ENCODE results near the gene RNASE2. TPM values are rescaled to one million over a fixed set of nuclear protein-coding genes. Genes with fewer than 3 reads are reported as not detected.

The RNASE2 gene
- total RNA-seq, 1 donor: not detected

DNA sequence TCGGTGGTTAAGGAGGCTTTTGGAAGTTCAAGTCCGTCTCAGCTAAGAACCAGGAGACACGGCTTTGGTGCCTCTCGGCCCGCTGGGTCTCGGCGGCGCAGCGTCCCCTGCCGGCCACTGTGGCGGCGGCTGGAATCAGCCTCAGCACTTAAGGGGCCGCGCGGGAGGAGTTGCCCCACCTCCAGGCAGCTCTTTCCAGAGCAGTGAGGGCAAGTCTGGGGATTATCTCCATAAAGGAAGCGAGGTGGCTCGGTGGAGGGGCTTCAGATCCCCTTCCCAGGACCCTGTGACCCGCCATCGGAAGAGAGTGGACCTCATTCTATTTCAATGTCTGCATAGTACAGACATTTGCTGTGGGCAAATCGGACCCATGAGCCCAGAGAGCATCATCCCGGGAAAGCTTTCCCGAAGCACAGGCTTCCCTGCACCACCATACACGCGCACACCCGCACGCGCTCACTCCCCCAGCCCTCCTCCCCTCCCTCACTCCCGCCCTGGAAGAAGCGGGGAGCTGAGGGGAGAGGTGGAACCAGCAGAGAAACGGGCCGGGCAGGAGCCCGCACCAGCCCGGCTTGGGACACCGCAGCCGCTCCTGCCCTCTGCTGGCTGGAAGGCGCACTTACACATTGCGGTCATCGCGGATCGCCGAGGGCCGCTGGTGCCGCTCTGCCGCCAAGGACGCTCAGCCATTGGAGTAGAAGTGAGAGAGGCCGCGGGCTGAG lies 15.9 kb downstream of the RNASE2 start:
- peak; percentile 93 for DNase-seq (ENCODE audit: insufficient read length, low spot score, missing footprints)
- Histone ChIP-seq H3K4me2 (ENCODE audit: insufficient read depth, low read length) (peak overlapping the region; percentile 100), H3K4me1 (ENCODE audit: insufficient read depth, low read length) (peaks cover 13% of the 10 kb centered on the region), H3K27me3 (ENCODE audit: insufficient read depth, low read length) (peaks cover 20% of the 10 kb centered on the region), H3K36me3 (ENCODE audit: insufficient read depth, low read length) (no peaks in the 10 kb centered on the region), H3K9me3 (ENCODE audit: low read depth, low read length) (no peaks in the 10 kb centered on the region), H3K27ac (ENCODE audit: low read depth, low read length) (peak overlapping the region; percentile 39), H2AFZ (ENCODE audit: low read length) (peak overlapping the region; percentile 100), H3K4me3 (ENCODE audit: insufficient read depth, low read length) (peak overlapping the region; percentile 88), H4K20me1 (ENCODE audit: insufficient read depth, low read length) (no peaks in the 10 kb centered on the region), H3K79me2 (ENCODE audit: insufficient read depth, low read length) (no peaks in the 10 kb centered on the region)
- peak; percentile 84 for TF ChIP-seq CTCF (IDR thresholded peaks at IDR 0.05; ENCODE audit: extremely low read depth, low read depth, low read length)

DNA sequence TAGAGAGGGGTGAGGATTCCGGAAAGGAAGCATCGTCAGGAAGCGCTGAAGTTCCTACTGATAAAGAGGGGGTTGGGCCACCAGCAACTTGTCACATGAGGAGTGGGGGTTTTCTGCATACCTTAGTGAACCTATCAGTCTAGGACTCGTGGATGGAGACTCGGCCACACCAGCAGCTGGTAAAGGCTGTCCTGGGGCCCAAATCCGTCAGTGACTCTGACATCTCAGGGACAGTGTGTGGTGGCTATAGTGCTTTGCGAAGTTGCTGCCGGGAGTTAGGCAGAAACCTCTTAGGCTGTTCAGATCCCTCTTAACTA lies 16.4 kb downstream of the RNASE2 start:
- H3K27me3 ChIP-seq (ENCODE audit: insufficient read depth, low read length): peaks cover 18% of the 10 kb centered on the region
- no peak for TF ChIP-seq CTCF (IDR thresholded peaks at IDR 0.05; ENCODE audit: extremely low read depth, low read depth, low read length)
- peak overlapping the region; percentile 88 for H3K4me3 ChIP-seq (ENCODE audit: insufficient read depth, low read length)
- H3K4me2 ChIP-seq (ENCODE audit: insufficient read depth, low read length): peak overlapping the region; percentile 100
- H3K36me3 ChIP-seq (ENCODE audit: insufficient read depth, low read length): no peaks in the 10 kb centered on the region
- H3K9me3 ChIP-seq (ENCODE audit: low read depth, low read length): no peaks in the 10 kb centered on the region
- H3K79me2 ChIP-seq (ENCODE audit: insufficient read depth, low read length): no peaks in the 10 kb centered on the region
- no peaks in the 10 kb centered on the region for H4K20me1 ChIP-seq (ENCODE audit: insufficient read depth, low read length)
- peak overlapping the region; percentile 100 for H2AFZ ChIP-seq (ENCODE audit: low read length)
- peak overlapping the region; percentile 36 for H3K27ac ChIP-seq (ENCODE audit: low read depth, low read length)
- H3K4me1 ChIP-seq (ENCODE audit: insufficient read depth, low read length): peaks cover 13% of the 10 kb centered on the region
- DNase-seq (ENCODE audit: insufficient read length, low spot score, missing footprints): no peak

DNA sequence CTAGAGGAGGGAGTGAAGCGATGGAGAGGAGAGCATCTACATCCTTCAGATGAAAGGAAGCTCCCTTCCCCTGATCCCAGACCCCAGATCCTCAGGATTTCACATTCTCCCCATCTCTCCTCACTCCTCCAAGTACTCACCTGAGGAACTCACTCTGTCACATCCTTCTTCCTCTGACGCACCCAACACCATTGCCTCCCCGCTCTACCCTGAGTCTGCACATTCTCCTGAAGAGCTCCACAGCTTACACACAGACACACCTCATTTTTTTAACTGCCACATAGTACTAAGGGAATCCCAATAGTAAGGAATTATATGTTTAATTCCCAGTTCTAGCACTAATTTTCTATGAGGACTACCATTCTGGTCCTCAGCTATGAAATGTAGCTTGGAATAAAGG lies 18.2 kb downstream of the RNASE2 start:
- TF ChIP-seq CTCF (IDR thresholded peaks at IDR 0.05; ENCODE audit: extremely low read depth, low read depth, low read length): no peak
- peaks cover 5% of the 10 kb centered on the region for H3K27me3 ChIP-seq (ENCODE audit: insufficient read depth, low read length)
- DNase-seq (ENCODE audit: insufficient read length, low spot score, missing footprints): no peak
- no peak overlapping the region for H3K27ac ChIP-seq (ENCODE audit: low read depth, low read length)
- H3K4me2 ChIP-seq (ENCODE audit: insufficient read depth, low read length): no peak overlapping the region
- no peak overlapping the region for H2AFZ ChIP-seq (ENCODE audit: low read length)
- H3K36me3 ChIP-seq (ENCODE audit: insufficient read depth, low read length): no peaks in the 10 kb centered on the region
- H3K4me1 ChIP-seq (ENCODE audit: insufficient read depth, low read length): peaks cover 13% of the 10 kb centered on the region
- no peaks in the 10 kb centered on the region for H3K9me3 ChIP-seq (ENCODE audit: low read depth, low read length)
- no peaks in the 10 kb centered on the region for H4K20me1 ChIP-seq (ENCODE audit: insufficient read depth, low read length)
- H3K4me3 ChIP-seq (ENCODE audit: insufficient read depth, low read length): no peak overlapping the region
- H3K79me2 ChIP-seq (ENCODE audit: insufficient read depth, low read length): no peaks in the 10 kb centered on the region

DNA sequence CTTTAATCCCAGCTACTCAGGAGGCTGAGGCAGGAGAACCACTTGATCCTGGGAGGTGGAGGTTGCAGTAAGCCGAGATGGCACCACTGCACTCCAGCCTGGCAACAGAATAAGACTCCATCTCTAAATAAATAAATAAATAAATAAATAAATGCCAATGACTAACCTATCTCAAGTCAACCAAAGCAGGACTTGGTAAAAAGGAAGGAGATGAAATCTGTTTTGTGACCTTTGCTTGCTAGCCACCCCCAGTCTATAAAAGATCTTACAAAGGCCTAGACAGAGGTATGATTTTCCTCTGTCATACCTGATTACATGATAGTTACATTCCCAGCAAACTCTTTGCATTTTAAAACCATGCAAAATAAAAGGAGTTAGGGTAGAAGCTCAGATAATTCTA lies 21.0 kb downstream of the RNASE2 start:
- no peaks in the 10 kb centered on the region for H3K9me3 ChIP-seq (ENCODE audit: low read depth, low read length)
- no peak for TF ChIP-seq CTCF (IDR thresholded peaks at IDR 0.05; ENCODE audit: extremely low read depth, low read depth, low read length)
- H2AFZ ChIP-seq (ENCODE audit: low read length): no peak overlapping the region
- DNase-seq (ENCODE audit: insufficient read length, low spot score, missing footprints): peak; percentile 53
- H3K4me3 ChIP-seq (ENCODE audit: insufficient read depth, low read length): no peak overlapping the region
- H3K79me2 ChIP-seq (ENCODE audit: insufficient read depth, low read length): no peaks in the 10 kb centered on the region
- H3K4me1 ChIP-seq (ENCODE audit: insufficient read depth, low read length): peaks cover 11% of the 10 kb centered on the region
- H3K27ac ChIP-seq (ENCODE audit: low read depth, low read length): no peak overlapping the region
- H4K20me1 ChIP-seq (ENCODE audit: insufficient read depth, low read length): no peaks in the 10 kb centered on the region
- no peaks in the 10 kb centered on the region for H3K27me3 ChIP-seq (ENCODE audit: insufficient read depth, low read length)
- no peak overlapping the region for H3K4me2 ChIP-seq (ENCODE audit: insufficient read depth, low read length)
- H3K36me3 ChIP-seq (ENCODE audit: insufficient read depth, low read length): no peaks in the 10 kb centered on the region
